Right ventricle myocardium inferior (tissue), 1 donor: Measurements from ENCODE around the gene LYSMD2. TPM values are rescaled to one million over a fixed set of nuclear protein-coding genes. Genes with fewer than 3 reads are reported as not detected.
"Not testable (repeated sequence)": the region's sequence is repeated elsewhere in the genome, so short reads cannot be mapped to it uniquely, and the experiment has no call there.

Experiments used
- ATAC-seq: fragments of 200-7000 bp; cut with Tn5 transposase; one replicate; pipeline ENCODE4 v1.9.1; 2020; ENCODE audit warnings: mild to moderate bottlenecking, moderate library complexity
- DNase-seq: peaks from one replicate; pipeline ENCODE4 v3.0.0; 2021; ENCODE audit errors: missing footprints
- intact Hi-C: fragments of 100-400 bp; cut with DNase I; formaldehyde crosslinking; loops from one replicate; pipeline ENCODE4 v1.11.0; 2022
- long read RNA-seq: library from polyadenylated mRNA; unstranded; transcript quantifications from one replicate; pipeline ENCODE4 v2.0.0, GENCODE V29; 2021
- total RNA-seq: library from RNA; stranded (reverse); fragmentation: NEBNext Ultra II Directional; extraction: Animal tissue kit (Norgen Biotek cat#: 25700); gene quantifications from one replicate; pipeline ENCODE4 v1.2.1, GENCODE V29; 2021
- donor health status: DM: no; HTN: yes; CAD: no; lungs with severe emphysema.

The LYSMD2 gene, protein sequence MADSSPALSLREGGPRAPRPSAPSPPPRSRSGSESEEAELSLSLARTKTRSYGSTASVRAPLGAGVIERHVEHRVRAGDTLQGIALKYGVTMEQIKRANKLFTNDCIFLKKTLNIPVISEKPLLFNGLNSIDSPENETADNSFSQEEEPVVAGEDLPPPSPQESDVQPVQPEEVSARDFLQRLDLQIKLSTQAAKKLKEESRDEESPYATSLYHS
- total RNA-seq = 4.8 TPM
- long read RNA-seq, partial matches to known transcripts = 1 of 5 reads
- long read RNA-seq, other reads (novel, unspliced or antisense) = 1 of 5 reads

DNA sequence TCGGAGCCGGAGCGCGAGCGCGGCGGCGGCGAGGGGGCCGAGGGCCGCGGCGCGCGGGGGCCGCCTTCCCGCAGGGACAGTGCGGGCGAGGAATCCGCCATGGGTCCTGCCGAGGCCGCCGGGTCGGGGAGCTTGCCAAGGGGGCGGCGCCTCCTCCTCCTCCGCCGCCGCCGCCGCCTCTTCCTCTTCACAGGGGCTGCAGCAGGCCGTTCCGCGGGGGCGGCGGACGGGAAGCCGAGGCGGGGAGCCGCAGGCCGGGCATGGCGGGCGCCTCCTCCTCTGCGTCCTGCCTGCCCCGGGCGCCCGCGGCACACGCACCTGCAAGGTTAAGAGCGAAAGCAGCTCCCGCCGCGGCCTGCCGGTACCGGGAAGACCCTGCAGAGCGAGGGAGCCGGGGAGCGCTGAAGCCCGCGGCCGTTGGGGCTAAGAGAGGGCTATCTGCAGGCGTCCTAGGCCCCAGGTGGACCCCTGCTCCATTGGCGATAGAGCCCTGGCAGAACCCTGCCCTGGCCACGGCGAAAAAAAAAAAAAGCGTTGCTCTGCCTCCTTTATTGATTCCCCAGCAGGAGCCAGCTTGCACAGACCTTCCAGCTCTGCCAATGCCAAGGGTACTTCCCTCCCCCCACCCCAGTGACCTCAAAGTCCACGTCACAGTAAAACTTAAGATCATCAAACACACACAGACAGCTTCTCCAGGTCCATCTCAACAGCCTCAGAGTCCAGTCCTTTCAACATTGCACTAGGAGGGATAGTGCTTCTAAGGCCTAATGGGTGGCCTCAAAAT, at the start of gene LYSMD2:
TSS of gene LYSMD2 (minus strand) at position 134 of the 784 bp plus-strand sequence. CDS start at position 101, 33 bp downstream.
- ATAC-seq (peak; percentile 93), DNase-seq (peak; percentile 93)
- intact Hi-C loops = no loop called here

DNA sequence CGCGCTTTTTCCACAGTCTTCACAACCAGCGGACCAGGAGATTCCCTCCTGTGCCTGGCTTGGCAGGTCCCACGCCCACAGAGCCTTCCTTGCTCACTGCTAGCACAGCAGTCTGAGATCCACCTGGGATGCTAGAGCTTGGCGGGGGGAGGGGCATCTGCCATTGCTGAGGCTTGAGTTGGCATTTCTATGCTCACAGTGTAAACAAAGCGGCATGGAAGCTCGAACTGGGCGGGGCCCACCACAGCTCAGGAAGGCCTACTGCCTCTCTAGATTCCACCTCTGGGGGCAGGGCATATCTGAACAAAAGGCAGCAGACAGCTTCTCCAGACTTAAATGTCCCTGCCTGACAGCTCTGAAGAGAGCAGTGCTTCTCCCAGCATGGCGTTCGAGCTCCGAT, 49.7 kb upstream of the LYSMD2 start:
- ATAC-seq, intact Hi-C loops, DNase-seq: not testable (repeated sequence)

DNA sequence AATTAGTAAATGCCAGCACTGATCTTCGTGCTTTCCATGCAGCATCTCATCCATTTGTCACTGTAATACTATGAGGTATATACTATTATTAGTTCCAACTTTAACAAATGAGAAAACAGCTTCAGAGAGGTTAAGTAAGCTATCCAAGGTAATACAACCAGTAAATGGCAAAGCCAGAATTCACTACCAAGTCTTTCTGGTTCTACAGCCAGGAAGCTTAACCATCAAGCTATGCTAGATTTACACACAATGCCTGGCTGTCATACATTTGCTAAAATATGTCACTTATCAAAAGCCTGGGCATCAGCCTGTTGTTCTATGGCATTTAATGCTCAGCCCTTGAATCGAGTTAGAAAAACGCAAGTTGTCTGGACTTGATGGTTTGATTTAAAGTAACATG, 46.5 kb upstream of the LYSMD2 start:
- no peak for DNase-seq
- no peak for ATAC-seq
- intact Hi-C loops = no loop called here

DNA sequence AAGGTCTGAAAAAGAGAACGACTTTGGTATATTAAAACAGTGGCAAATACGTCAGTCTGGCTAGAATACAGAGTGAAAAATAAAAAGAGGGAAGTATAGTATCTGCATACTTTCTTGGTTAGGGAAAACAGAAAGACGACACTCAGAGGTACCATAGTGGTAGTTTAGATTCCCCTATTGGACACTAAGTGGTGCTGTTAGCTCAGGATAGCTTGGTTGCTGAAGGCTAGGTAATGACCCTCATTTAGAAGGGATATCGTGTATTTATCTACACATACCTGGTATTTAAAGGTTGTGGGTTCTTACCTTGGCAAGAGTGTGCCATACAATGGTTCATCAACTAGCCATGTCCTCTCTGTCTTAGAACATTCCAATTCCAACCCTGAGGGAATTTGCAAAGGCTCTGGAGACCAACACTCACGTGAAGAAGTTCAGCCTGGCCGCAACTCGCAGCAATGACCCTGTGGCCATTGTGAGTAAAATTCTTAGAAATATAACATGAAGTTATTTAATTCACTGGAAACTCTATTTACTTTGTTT, 45.0 kb upstream of the LYSMD2 start:
- no peak for ATAC-seq

DNA sequence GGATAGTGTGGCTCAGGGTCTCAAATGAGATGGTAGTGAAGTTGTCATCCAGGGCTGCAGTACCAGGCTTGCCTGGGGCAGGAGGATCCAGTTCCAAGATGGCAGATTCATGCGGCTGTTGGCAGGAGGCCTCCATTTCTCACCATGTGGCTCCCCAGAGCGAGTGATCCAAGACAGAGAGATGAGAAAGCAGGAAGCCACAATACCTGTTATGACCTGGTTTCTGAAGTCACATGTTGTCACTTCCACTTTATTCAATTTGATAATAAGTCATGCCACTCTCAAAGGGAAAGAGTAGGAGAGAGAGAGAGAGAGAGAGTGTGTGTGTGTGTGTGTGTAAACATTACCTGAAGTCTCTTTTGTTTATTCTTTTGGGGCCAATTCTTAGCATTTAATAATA, 44.1 kb upstream of the LYSMD2 start:
- intact Hi-C loops = no loop called here
- ATAC-seq = no peak
- DNase-seq = no peak

More for the DNA sequence above, 45.0 kb upstream of the LYSMD2 start:
- intact Hi-C loops = no loop called here
- DNase-seq = no peak

DNA sequence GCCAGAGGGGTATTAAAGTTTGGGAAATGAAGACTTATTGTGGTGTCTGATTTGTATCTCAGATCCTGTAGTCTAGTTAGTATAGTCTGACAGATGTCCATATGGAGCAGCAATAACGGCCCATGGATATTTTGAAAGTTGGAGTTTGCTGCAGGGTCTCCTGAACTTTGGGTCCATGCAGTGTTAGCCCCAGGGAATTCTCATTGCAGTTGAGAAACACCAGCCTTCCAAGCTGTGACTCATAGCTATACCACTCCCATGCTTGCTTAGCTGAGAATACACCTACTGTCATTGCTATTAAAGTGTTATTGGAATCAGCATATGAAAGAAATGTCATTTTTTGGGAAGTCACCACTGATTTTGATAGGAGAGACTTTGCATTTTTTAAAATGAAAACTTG, 43.2 kb upstream of the LYSMD2 start:
- ATAC-seq = no peak
- DNase-seq = no peak
- intact Hi-C loops = no loop called here

DNA sequence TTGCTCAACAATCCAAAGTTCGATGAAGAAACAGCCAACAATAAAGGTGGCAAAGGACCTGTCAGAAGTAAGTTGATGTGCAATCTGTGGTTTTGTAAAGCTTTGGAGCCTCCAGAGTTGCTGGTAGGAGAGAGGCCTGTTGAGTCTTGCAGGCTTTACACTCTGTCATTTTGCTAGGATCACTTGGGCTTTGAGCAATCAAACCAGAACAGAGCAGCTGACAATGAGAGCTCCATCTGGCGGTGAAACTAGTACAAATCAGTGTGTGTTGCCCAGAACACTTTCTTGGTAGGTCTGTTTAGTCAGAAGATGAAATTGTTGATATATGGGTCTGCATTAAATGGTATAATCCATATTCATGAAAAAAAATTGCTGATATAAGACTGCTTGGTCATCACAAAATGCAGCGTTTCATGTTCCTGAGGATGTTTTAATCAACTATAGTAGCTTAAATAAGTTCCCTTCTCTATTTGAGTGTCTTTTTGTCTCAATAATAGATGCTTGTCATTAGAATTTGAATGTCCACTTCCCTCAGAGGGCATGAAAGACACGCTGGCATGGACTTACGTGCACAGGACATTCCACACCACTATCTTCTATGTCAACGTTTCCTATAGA, 39.6 kb upstream of the LYSMD2 start:
- intact Hi-C loops = loop anchor here (1.0 kb wide), 1 partner anchor 127 kb away; no protein-coding TSS in a partner anchor
- ATAC-seq (peak; percentile 89), DNase-seq (no peak)

DNA sequence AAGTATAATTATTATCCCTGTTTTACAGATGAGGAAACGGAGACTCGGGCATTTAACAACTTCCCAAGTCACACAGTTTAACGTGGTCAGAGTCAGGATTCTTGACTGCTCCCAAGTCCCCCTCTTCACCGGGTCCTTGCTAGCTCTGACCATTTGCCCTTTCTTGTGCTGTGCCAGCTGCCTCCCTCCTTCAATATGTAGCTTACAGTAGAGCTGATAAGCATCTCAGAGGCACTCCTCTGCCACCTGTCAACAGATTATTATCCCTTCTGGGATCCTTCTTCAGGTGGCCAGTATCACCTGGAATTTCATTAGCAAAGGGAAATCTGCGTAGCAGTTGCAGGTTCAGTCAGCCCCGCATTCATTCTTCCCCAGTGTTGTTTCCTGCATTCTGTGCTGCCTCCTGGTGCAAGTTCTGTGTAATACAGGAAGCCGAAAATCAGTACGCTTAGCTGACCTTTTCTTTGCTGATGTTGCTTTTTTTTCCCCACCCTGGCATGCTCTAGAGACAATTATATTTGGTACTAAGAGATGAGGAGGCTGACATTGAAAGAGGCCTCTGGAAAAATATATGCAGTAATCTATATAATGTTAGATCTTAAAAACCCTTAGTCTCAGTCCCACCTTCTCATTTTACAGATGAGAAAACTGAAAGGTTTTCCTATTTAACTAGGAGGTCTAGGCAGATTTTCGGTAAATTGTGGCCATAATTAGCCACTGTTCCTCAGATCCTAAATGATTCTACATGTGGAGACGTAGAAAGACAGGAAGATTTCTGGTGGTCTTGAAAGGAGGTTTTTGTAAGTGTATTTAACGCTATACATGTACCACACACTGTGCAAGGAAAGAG, 38.7 kb upstream of the LYSMD2 start:
- intact Hi-C loops = loop anchor here (1.0 kb wide), 1 partner anchor 126 kb away; no protein-coding TSS in a partner anchor
- ATAC-seq (peak; percentile 82), DNase-seq (no peak)

DNA sequence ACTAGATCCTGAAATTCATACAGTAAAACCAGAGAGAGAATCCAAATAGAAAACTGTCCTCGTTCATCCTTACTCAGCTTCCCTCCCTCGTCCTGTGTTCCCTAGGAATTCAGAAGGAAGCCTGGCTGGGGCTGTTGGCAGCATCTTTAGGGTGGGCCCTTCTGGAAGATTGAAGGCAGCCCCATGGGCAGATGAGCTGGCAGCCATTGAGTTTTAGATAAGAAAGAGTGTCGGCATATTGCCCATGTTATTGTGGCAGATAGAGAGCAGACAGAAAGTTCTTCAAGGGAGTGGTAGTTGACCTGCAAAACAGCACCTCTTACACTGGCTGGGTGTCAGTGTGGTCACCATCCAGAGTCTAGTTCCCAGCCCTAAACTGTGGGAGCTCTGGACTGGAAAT, 37.5 kb upstream of the LYSMD2 start:
- intact Hi-C loops = no loop called here
- ATAC-seq (no peak), DNase-seq (no peak)

DNA sequence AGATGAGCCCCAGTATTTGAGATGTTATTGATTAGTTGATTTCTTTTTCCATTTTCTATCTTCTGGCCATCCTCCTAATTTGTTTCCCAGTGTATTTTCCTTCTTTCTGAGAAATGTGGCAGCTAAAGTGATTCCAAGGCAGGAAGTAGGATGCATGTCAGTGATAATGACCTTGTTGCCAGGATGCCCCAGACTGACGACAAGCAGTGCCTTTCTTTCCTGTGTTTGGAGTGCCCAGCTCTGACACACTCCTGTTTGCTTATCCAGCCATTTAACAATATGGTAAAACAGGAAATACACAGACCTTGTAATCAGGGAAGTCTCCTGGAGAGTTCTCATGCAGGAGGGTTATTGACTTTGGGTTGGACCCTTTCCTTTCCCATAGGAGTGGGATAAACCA, 34.3 kb upstream of the LYSMD2 start:
- ATAC-seq = no peak
- intact Hi-C loops = no loop called here

DNA sequence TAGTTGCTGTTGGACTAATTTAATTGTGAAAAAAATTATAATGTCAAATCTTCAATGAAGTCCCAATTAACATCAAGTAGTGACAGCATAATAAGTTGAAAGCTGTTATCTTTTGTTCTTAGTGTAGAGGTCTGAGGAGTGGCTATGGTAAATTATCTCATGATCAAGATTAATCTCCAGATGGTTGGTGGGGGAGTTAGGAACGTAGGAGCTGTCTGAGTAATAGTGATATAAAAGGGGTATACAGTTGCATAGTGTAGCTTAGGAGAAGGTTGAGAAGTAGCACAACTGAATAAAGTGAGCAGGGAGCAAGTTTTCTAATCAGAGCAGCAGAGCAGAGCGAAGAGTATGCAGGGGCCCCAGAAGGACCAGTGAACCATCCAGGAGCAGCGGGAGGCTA, 33.4 kb upstream of the LYSMD2 start:
- ATAC-seq = no peak
- intact Hi-C loops = no loop called here
- DNase-seq = no peak

More for the DNA sequence above, 34.3 kb upstream of the LYSMD2 start:
- no peak for DNase-seq

DNA sequence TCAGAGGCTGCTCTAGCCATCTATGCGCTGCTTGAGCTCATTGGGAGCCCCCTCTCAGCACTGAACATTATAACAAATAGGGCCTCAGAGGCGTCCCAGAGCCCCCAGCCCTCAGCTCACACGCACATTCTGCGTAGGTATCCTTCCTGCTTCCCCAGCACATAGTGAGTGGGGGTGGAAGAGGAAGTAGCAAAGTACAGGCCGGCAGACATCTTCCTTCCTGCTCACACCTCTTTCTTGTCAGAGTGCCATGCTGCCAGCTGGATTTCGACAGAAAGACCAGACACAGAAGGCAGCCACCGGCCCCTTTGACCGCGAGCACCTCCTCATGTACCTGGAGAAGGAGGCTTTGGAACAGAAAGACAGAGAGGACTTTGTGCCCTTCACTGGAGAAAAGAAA, 30.6 kb upstream of the LYSMD2 start:
- DNase-seq (peak; percentile 71), ATAC-seq (no peak)
- intact Hi-C loops = no loop called here

DNA sequence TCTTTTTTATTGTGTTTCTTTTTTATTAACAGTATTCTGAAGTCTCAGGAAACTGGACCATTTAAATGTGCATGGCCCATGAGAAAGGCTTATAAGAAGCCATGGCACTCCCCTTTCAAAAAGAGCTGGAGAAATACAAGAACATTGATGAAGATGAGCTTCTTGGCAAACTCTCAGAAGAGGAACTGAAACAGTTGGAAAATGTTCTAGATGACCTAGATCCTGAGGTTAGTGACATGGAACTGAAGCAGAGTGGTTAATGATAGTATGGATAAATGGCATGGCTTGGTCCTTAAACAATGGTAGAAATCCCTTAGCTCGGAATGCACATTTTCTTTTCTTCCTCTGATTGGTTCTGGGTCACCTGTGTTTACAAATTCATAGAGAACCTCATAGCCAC, 28.9 kb upstream of the LYSMD2 start:
- intact Hi-C loops = no loop called here
- ATAC-seq (no peak), DNase-seq (no peak)

DNA sequence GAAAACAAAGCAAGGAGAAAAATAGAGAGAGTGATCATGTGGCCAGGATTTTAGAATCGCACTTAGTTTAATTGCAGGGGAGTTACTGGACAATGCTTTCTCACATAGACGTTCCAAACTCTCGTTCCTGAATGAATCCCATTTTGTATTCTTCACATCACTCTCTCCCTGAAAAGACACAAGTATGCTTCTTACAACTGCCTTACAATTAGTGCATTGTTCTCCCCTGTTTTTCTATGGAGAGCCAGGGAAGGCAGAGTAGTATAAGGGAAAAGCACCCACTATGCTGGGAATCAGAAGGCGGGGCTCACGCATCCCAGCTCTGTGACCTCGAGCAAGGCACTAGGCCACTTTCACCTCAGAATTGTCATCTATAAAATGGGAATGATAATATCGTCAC, 28.3 kb upstream of the LYSMD2 start:
- ATAC-seq (no peak), DNase-seq (no peak)
- intact Hi-C loops = no loop called here

DNA sequence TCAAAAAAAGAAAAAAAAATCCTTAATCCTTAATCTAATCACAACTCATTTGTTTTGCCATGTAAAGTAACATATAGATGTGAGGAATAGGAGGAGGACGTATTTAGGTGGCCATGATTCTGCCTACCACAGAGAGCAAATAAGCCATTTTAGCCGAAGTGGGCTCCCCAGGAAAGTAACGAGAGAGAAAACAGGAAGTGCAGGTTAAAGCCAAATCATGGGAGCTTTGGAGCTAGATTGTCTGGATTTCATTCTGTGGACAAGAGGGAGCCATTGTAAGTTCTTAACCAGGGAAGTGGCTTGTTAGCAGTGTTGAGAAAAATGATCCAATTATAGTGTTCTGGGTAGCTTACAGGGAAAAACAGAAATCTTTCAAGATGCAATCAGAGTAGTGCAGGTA, 23.4 kb upstream of the LYSMD2 start:
- DNase-seq (no peak), ATAC-seq (no peak)
- intact Hi-C loops = no loop called here

DNA sequence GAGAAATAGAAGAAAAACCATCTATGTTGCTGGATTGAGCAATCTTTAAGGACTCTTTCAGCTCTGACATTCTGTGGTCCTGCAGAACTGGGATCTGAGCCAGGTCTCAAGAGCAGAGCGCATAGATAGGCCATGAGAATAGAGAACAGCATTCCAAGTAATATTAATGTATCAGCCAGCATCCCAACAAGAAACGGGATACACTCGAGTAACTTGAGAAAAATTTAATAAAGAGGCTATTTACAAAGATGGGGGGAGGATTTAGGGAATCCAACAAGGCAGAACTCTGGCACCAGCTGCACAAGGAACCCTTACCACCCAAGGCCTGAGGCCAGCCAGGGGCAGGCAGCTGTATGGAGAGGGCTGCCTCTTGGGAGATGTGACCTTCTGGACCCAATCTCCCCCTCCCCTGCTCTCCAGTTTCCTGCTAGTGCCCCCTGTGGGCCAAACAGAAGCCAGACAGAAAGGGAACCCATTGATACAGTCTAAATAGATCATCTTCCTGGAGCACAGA, 22.2 kb upstream of the LYSMD2 start:
- no peak for DNase-seq
- ATAC-seq = peak; percentile 91
- intact Hi-C loops = loop anchor here (5.0 to 10.0 kb wide), 2 partner anchors 55 to 107 kb away; no protein-coding TSS in a partner anchor

DNA sequence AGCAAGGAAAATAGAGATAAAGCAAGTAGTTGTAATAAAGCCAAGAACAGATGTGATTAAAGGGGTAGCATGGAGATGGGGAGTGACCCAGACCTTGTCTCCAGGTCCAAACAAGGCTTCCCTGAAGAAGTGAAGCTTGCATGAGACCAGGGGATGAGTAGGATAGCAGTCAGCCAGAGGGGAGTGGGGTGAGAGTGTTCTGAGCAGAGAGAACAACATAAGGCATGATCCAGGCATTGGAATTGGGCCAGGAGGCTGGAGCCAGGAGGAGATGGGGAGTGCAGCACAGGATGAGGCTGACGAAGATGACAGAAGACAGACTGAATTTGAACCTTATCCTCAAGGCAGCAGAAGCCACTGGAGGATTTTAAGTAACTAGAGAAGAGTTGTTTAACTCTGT, 21.2 kb upstream of the LYSMD2 start:
- ATAC-seq (peak; percentile 89), DNase-seq (no peak)
- intact Hi-C loops = loop anchor here (5.0 to 10.0 kb wide), 2 partner anchors 54 to 106 kb away; no protein-coding TSS in a partner anchor

DNA sequence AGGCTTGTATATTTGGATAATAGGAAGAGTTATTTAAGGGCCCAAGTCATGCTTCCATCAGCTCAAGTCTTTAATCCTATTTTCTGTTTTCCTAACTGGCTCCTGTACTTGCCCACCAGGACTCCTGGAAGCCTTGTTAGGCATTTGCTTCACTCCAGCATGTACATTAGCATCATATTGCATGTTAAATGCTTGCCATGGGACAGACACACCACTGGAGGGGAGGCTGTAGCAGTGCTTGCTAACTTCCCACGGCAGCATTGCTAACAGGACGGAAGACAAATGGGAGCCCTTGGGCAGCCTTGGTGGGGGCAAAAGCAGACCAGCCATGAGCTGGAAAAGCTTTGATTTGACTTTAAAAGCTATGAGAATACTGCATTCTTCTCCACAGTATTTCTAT, 20.0 kb upstream of the LYSMD2 start:
- no peak for DNase-seq
- intact Hi-C loops = loop anchor here (5.0 to 10.0 kb wide), 2 partner anchors 53 to 105 kb away; no protein-coding TSS in a partner anchor

More for the DNA sequence above, 20.0 kb upstream of the LYSMD2 start:
- no peak for ATAC-seq
